SK-N-SH (cell line): ENCODE measurements around the gene EEF1AKMT1. TPM values are rescaled to one million over a fixed set of nuclear protein-coding genes. Genes with fewer than 3 reads are reported as not detected.

Experiments used
- CTCF ChIA-PET: fragments of 300-600, 350-600 bp; formaldehyde crosslinking; extraction: SDS; loops from one replicate; lab custom pipeline; 2021; lab: Yijun Ruan, JAX
- POLR2A ChIA-PET: fragments of 350-600 bp; sonication (Branson Sonifier 250); formaldehyde crosslinking; extraction: SDS; loops from one replicate; lab custom pipeline; 2020; ENCODE audit warnings: antibody characterized with exemption, inconsistent platforms; lab: Yijun Ruan, JAX
- DNase-seq: peaks from one replicate; pipeline ENCODE4 v3.0.0; 2012
- H2AFZ ChIP-seq: fragments of 200-600 bp; sonication (generic); 2 replicates; pipeline ENCODE4 v1.8.1; 2016; ENCODE audit warnings: antibody characterized with exemption, mild to moderate bottlenecking, low read depth
- H3F3A ChIP-seq: fragments of 200-600 bp; sonication (generic); replicated peaks from 2 replicates; pipeline ENCODE3; 2016; ENCODE audit warnings: antibody characterized with exemption, mild to moderate bottlenecking; ENCODE audit not compliant: insufficient read depth
- H3K27ac ChIP-seq, 2 experiments: fragments of 200-500 bp in 1 of 2; fragments of 200-600 bp in 1 of 2; sonication (Bioruptor generic) in 1 of 2; sonication (generic), shearing (Covaris generic) in 1 of 2; 2 replicates each; pipeline versions ENCODE4 v1.5.1 to v1.6.1; 2014 to 2016; ENCODE audit warnings: low read depth in 2 of 2, inconsistent platforms in 1 of 2, low read length in 1 of 2, mild to moderate bottlenecking in 1 of 2, mixed read lengths in 1 of 2
- H3K27me3 ChIP-seq: fragments of 200-600 bp; sonication (generic), shearing (Covaris generic); 2 replicates; pipeline ENCODE4 v1.6.1; 2016; ENCODE audit warnings: mixed run types; ENCODE audit not compliant: insufficient read depth
- H3K36me3 ChIP-seq, 2 experiments: fragments of 200-500 bp in 1 of 2; fragments of 200-600 bp in 1 of 2; sonication (Bioruptor generic) in 1 of 2; sonication (generic) in 1 of 2; replicated peaks in 1 of 2; 2 replicates each; pipeline versions ENCODE3 to v1.5.1; 2014 to 2016; ENCODE audit warnings: low read length in 1 of 2, mild to moderate bottlenecking in 1 of 2; ENCODE audit not compliant: insufficient read depth in 2 of 2, control insufficient read depth in 1 of 2
- H3K4me1 ChIP-seq, 2 experiments: fragments of 200-500 bp in 1 of 2; fragments of 200-600 bp in 1 of 2; sonication (Bioruptor generic) in 1 of 2; sonication (generic), shearing (Covaris generic) in 1 of 2; 2 replicates each; pipeline versions ENCODE4 v1.5.1 to v1.6.1; 2014 to 2016; ENCODE audit warnings: low read depth in 1 of 2, low read length in 1 of 2, mixed run types in 1 of 2; ENCODE audit not compliant: insufficient read depth in 2 of 2, control insufficient read depth in 1 of 2
- H3K4me2 ChIP-seq: fragments of 200-600 bp; sonication (generic), shearing (Covaris generic); 2 replicates; pipeline ENCODE4 v1.6.1; 2017; ENCODE audit warnings: mixed run types
- H3K4me3 ChIP-seq, 2 experiments: fragments of 200-500 bp in 1 of 2; fragments of 200-600 bp in 1 of 2; sonication (Bioruptor generic) in 1 of 2; sonication (generic), shearing (Covaris generic) in 1 of 2; 2 replicates each; pipeline versions ENCODE4 v1.5.1 to v1.8.1; 2014 to 2016; ENCODE audit warnings: low read depth in 2 of 2, inconsistent platforms in 1 of 2, low read length in 1 of 2, mild to moderate bottlenecking in 1 of 2, mixed read lengths in 1 of 2, moderate library complexity in 1 of 2
- H3K79me2 ChIP-seq: fragments of 200-600 bp; sonication (generic); 2 replicates; pipeline ENCODE4 v1.8.1; 2017; ENCODE audit warnings: mild to moderate bottlenecking; ENCODE audit not compliant: insufficient read depth
- H3K9ac ChIP-seq: fragments of 200-600 bp; sonication (generic); 2 replicates; pipeline ENCODE4 v1.6.1; 2017; ENCODE audit warnings: mixed run types
- H3K9me2 ChIP-seq: fragments of 200-600 bp; sonication (generic); 2 replicates; pipeline ENCODE4 v1.6.1; 2017; ENCODE audit warnings: mixed run types
- H3K9me3 ChIP-seq: fragments of 200-600 bp; sonication (generic); 2 replicates; pipeline ENCODE4 v1.6.1; 2017; ENCODE audit warnings: mixed run types, mild to moderate bottlenecking, moderate library complexity
- H4K20me1 ChIP-seq: fragments of 200-600 bp; sonication (generic); 2 replicates; pipeline ENCODE4 v1.6.1; 2017; ENCODE audit warnings: mild to moderate bottlenecking, mixed run types; ENCODE audit not compliant: insufficient read depth
- EP300 ChIP-seq, 2 experiments: IDR thresholded peaks; 2 replicates each; pipeline versions ENCODE4 v1.4.0 to v1.6.1; 2012; ENCODE audit warnings: borderline replicate concordance in 1 of 2, low read depth in 1 of 2, low read length in 1 of 2
- GATA2 ChIP-seq: sonication (generic); formaldehyde crosslinking; IDR thresholded peaks from 2 replicates; pipeline ENCODE4 v1.5.0; 2020; ENCODE audit warnings: mild to moderate bottlenecking, missing genetic modification reagents
- JUND ChIP-seq: IDR thresholded peaks from 2 replicates; pipeline ENCODE4 v1.4.0; 2012
- NRF1 ChIP-seq: IDR thresholded peaks from 2 replicates; pipeline ENCODE4 v1.6.1; 2012; ENCODE audit warnings: low read depth, mild to moderate bottlenecking, low read length
- RAD21 ChIP-seq: IDR thresholded peaks from 2 replicates; pipeline ENCODE4 v1.6.1; 2012; ENCODE audit warnings: mild to moderate bottlenecking, low read length
- RFX5 ChIP-seq: IDR thresholded peaks from 2 replicates; pipeline ENCODE4 v1.6.1; 2012; ENCODE audit warnings: mild to moderate bottlenecking, improper control_type of control experiment, low read length
- RXRA ChIP-seq: IDR thresholded peaks from 2 replicates; pipeline ENCODE4 v1.4.0; 2012; ENCODE audit warnings: low read depth, mild to moderate bottlenecking, borderline replicate concordance
- SIN3A ChIP-seq: IDR thresholded peaks from 2 replicates; pipeline ENCODE4 v1.6.1; 2012; ENCODE audit warnings: low read depth, mild to moderate bottlenecking, low read length, moderate library complexity, borderline replicate concordance
- TAF1 ChIP-seq: IDR thresholded peaks from 2 replicates; pipeline ENCODE4 v1.6.1; 2012; ENCODE audit warnings: low read depth, mild to moderate bottlenecking, low read length, moderate library complexity, borderline replicate concordance
- USF1 ChIP-seq: IDR thresholded peaks from 2 replicates; pipeline ENCODE4 v1.4.0; 2012; ENCODE audit warnings: low read depth, borderline replicate concordance
- USF2 ChIP-seq: fragments of 150-350 bp; IDR thresholded peaks from 2 replicates; pipeline ENCODE4 v1.6.1; 2017; ENCODE audit warnings: antibody characterized with exemption, low read length, low read depth, borderline replicate concordance
- YY1 ChIP-seq: IDR thresholded peaks from 2 replicates; pipeline ENCODE4 v1.4.0; 2012; ENCODE audit warnings: low read depth, mild to moderate bottlenecking
- WGBS: methylation state at CpG from one replicate; pipeline ENCODE4 v1.1.6; 2017; ENCODE audit warnings: low lambda C conversion rate; 5-methylcytosine and 5-hydroxymethylcytosine counted together
- polyA plus RNA-seq, 3 experiments: library from polyadenylated mRNA; depleted of rRNA; stranded (reverse); fragments of >200 nt; gene quantifications; 2 replicates each; pipeline ENCODE4 v1.2.3, GENCODE V29; 2012

The EEF1AKMT1 gene
- polyA plus RNA-seq, 1 of the 3 experiments (the other 2 are of a cell fraction) = 4.2 TPM

- 98% methylated on average over 3 of the region's 3 CpGs for whole genome bisulfite sequencing
- Histone ChIP-seq H3K9ac (no peak overlapping the region), H3K79me2 (no peaks in the 10 kb centered on the region), H3K36me3 (no peaks in the 10 kb centered on the region), H3K9me3 (no peaks in the 10 kb centered on the region), H3K9me2 (no peaks in the 10 kb centered on the region), H3F3A (no peaks in the 10 kb centered on the region), H3K27me3 (no peaks in the 10 kb centered on the region), H3K4me1 (peaks cover 5 to 9% of the 10 kb centered on the region in 2 experiments; a peak in 2 of 4 replicates), H4K20me1 (no peaks in the 10 kb centered on the region), H3K4me2 (no peak overlapping the region), H3K27ac (no peak overlapping the region), H2AFZ (no peak overlapping the region), H3K4me3 (no peak overlapping the region)
- POLR2A ChIA-PET = no interaction called here
- CTCF ChIA-PET = interaction anchor here (1.0 to 2.3 kb wide), 4 partner anchors 10 to 209 kb away, joined by 3 to 11 read pairs (median 4); no protein-coding TSS in a partner anchor
- TF ChIP-seq SIN3A = no peak
- TF ChIP-seq TAF1 = no peak
- no peak for TF ChIP-seq RFX5
- no peak for TF ChIP-seq USF2
- DNase-seq = no peak
These were observed 72.3 kb downstream of the EEF1AKMT1 start for GRCh38 chr13:20701461-20701860.

GRCh38 chr13:20700288-20700687 lies 73.5 kb downstream of the EEF1AKMT1 start:
- Histone ChIP-seq H3K36me3 (no peaks in the 10 kb centered on the region), H3K9me2 (no peaks in the 10 kb centered on the region), H2AFZ (no peak overlapping the region), H3F3A (no peaks in the 10 kb centered on the region), H3K4me3 (no peak overlapping the region), H3K27ac (no peak overlapping the region), H3K4me2 (no peak overlapping the region), H3K27me3 (no peaks in the 10 kb centered on the region), H3K9me3 (no peaks in the 10 kb centered on the region), H4K20me1 (no peaks in the 10 kb centered on the region), H3K4me1 (peaks cover 5 to 9% of the 10 kb centered on the region in 2 experiments; a peak in 2 of 4 replicates), H3K79me2 (no peaks in the 10 kb centered on the region), H3K9ac (no peak overlapping the region)
- ChIA-PET POLR2A (no interaction called here), CTCF (interaction anchor here (1.8 kb wide), 1 partner anchor 205 kb away, joined by 5 read pairs; no protein-coding TSS in a partner anchor)
- WGBS = 92% methylated on average over 6 of the region's 6 CpGs
- DNase-seq = no peak
- TF ChIP-seq JUND (no peak), GATA2 (CRISPR knock-in tag) (no peak), YY1 (no peak), EP300 (IDR thresholded peaks at IDR 0.05; ENCODE audit: borderline replicate concordance in 1 of 2, low read depth in 1 of 2, low read length in 1 of 2) (no peak), NRF1 (no peak), RAD21 (no peak), USF1 (no peak)

GRCh38 chr13:20699715-20700114 lies 74.0 kb downstream of the EEF1AKMT1 start:
- CTCF ChIA-PET = interaction anchor here (1.8 kb wide), 1 partner anchor 204 kb away, joined by 5 read pairs; no protein-coding TSS in a partner anchor

More at GRCh38 chr13:20699715-20700114, 74.0 kb downstream of the EEF1AKMT1 start:
- Histone ChIP-seq H3K4me3 (no peak overlapping the region), H3K9me3 (no peaks in the 10 kb centered on the region), H4K20me1 (no peaks in the 10 kb centered on the region), H3K27me3 (no peaks in the 10 kb centered on the region), H3K9me2 (no peaks in the 10 kb centered on the region), H3K79me2 (no peaks in the 10 kb centered on the region), H3F3A (no peaks in the 10 kb centered on the region), H3K36me3 (no peaks in the 10 kb centered on the region), H3K9ac (no peak overlapping the region), H3K27ac (no peak overlapping the region), H3K4me1 (peaks cover 5 to 9% of the 10 kb centered on the region in 2 experiments; a peak in 2 of 4 replicates), H2AFZ (no peak overlapping the region), H3K4me2 (no peak overlapping the region)
- 90% methylated on average over 9 of the region's 9 CpGs for WGBS
- TF ChIP-seq RXRA = no peak
- DNase-seq = no peak
- POLR2A ChIA-PET = no interaction called here
